CD4-positive, alpha-beta T cell treated with Interleukin-2 at 100 ng/mL for 4 hours (primary cell): ENCODE results near the gene SPEM1.

ENCODE experiments used
- DNase-seq: peaks from one replicate; pipeline ENCODE4 v3.0.0-alpha.2; 2020; ENCODE audit warnings: low spot score

SPEM1 gene

DNA sequence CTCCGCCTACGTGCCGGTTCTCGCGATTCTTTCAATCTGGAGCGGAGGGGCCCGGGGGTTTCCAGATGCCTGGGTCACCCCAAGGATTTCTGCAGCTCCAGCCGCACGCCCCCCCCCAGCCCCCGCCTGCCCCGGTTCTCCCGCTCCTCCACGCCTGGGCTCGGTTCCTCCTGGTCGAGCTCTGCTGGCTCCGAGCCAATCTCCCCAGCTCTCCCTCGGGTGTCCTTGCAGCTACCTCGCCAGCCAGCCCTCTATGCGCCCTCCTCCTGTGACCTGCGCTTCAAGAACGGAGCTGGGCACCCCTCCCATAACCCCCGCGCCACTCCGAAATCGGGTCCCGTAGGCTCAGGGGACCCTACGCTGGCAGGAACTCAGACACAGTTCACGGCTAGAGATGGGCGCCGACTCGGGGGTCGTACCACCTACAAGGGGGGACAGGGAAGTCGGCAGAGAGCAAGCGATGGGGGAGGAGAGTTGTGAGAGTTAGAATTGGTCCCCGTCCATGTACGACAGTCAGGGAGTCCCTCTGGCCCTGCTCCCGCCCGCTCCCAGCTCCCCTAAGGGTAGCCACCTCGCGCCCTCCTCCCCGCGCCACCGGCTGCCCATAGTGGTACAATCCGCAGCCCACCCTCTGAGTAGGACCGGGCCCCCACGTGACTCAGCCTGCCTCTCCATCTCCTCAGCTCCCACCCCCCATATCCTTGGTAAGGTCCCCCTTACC lies 20.1 kb downstream of the SPEM1 start:
- DNase-seq: no peak

DNA sequence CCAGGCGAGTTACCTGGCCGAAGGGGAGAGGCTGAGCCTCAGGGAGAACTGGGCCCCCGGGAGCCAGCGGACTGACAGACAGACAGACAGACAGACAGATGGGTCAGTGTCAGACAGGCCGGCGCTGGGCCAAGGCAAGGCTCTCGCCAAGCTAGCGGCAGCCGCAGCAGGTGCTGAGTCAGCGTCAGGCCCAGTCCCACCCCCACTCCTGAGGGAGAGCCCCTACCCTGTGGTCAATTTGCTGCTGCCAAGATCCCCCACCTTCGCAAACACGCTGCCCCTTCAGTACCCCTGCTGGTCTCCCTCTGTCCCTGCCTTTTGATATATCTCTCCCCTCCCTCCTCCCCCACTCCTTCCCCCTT lies 20.7 kb downstream of the SPEM1 start:
- DNase-seq: no peak

DNA sequence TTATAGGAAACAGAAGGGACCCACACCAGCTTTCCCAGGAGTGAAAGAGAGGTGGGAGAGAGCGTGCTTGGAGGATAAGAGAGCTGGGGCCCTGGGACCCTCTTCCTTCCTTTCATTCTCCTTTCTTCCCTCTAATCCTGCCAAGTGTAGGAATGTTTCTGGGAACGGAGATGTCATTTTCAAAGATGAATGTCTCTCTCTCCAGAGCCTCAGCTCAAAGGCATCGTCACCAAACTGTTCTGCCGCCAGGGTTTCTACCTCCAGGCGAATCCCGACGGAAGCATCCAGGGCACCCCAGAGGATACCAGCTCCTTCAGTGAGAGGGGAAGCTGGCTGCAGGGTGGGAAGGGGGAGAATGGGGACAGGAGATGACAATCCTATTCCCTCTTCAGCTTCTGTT lies 21.1 kb downstream of the SPEM1 start:
- no peak for DNase-seq

DNA sequence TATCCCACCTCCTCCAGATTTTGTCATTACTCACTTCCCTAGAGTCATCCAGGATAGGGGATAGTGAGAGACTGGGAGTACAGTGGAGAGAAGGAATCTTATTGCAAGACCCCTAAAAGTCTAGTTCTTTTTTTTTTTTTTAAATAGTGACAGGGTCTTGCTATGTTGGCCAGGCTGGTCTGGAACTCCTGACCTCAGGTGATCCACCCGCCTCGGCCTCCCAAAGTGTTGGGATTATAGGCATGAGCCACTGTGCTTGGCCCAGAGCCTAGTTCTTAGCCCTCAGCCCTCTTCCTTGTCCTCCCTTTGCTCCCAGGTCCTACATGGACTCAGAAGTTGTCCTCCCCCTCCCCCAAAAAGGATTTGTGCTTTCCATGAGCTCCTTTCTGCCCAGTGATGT lies 22.0 kb downstream of the SPEM1 start:
- DNase-seq: no peak

DNA sequence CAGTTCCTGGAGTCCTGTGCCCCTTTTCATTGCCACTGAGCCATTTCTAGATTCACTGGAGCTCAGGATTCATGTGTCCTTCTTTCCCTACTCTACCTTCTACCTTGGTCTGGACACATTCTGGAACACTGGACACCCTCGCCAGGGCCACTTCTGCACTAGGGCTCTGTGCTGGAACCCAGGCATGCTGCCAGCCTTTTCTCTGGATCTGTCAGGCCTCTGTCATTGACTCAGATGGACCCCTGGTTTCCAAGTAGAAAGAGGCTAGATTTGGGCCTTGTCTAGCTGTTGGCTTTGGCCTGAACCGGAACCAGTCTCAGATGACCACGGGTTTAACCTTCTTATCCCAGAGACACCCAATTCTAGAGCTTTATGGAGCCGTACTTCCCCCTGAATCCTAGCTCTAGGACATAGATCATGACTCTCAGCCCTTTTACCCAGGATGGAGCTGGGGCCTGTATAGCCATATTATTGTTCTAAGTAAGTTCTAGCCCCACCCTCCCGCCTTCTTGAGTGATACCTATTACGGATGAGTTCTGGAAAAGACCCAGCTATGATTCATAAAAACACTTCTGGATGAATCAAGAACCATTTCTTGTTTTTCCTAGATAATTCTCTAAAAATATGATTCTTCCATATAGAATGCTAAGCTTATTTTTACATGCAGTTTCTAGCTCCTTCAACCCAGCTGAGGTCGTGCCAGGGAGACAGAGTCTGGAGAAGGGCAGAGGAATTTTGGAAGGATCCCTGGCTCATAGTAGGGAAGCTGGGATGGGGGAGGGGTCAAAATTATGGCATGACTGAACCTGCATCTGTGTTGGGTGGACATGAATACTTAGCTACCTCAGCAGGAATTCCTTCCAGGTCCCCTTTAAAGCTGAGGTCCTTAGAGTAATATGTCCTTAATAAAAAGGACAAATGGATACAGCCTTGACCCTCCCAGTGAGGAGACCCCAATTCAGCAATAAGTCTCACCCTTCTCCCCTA lies 23.7 kb downstream of the SPEM1 start:
- DNase-seq: no peak

DNA sequence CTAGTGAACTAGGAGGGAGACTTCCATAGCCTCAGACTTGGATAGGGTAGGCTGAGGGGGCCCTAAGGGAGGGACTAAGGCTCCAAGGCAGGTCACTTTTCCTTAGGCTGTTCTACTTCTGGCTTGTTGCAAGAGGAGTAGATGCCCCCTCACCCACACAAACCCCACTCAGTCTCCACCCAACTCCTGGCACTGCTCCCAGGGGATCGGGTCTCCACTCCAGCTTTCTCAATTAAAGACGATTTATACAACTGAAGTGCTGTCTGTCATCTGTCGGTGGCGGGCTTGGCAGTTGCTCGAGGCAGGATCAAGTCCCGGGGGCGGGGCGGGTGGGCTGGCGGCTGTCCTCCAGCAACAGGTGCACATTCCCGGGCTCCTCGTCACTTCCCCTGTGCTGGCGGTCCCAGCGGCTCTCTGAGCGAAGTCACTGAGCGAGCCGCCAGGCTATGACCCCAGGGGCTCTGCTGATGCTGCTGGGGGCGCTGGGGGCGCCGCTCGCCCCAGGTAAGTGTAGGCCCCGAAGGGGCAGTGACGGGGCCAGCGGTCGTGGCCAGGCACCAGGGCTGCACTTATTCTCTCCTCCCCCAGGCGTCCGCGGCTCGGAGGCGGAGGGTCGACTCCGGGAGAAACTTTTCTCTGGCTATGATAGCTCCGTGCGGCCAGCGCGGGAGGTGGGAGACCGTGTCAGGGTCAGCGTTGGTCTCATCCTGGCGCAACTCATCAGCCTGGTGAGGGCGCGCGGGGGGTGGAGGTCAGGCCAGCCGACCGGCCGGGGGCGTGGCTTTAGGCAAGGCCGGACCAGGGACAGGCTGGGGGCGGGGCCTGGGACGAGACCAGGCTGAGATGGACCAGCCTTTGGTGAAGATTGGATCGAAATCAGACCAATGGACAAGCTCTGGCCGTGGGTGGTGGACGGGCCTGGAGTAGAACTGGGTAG lies 24.8 kb downstream of the SPEM1 start, which contains the start of gene CHRNB1:
TSS of gene CHRNB1 (plus strand) at position 380 of the 937 bp plus-strand sequence. CDS start at position 447, 67 bp downstream.
- no peak for DNase-seq

DNA sequence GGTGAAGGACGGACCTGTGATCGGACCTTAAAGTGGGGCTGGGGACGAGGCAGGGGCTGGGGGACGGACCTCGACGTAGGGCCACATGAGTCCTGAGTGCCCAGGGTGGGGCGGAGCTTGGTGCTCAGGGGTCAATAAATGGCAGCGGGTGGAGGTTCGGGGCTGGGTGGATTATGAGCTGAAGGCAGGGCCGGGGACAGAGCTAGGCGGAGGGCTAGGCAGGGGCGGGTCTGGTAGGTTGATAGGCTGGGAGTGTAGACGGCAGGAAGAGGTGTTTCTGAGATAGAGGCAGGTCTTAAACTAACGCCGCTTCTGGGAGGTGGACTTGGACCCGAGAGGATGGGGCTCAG lies 25.5 kb downstream of the SPEM1 start:
- DNase-seq: peak; percentile 30

DNA sequence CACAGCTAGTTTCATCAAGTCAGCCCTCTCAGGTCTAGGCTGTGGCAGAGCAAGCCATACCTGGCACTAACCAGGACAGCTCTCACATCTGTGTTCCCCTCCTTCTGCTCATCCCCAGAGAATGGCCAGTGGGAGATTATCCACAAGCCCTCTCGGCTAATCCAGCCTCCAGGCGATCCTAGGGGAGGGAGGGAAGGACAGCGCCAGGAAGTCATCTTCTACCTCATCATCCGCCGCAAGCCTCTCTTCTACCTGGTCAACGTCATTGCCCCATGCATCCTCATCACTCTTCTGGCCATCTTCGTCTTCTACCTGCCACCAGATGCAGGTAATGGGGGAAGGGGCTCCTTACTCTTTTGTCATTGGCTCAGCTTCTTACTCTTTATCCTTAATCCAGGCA lies 28.3 kb downstream of the SPEM1 start:
- DNase-seq: no peak

DNA sequence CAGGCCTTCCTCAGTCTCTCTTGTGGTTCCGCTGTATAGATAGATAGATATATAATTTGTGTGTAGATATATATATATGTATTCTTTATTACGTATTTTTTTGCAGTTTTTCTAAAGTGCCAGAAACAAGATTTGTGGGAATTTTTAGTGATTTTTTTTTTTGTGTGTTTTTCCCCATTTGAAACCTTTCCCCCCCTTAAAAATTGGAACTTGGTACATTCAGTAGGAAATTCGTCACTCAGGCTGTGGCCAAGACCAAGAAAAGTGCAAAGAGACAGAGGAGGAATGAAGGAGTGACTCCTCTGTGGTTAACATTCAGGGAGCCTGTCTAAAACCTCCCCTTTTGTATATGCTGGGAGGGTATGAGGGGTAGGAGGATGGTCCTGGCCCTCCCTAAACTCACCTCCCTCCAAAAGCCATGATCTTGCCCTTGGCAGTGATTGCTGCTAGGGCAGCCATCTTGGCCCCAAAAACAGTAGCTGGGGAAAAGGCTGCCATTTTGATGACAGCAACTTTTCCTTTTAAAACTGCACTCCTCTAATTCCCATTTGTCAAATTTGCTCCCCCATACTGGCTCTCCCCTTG lies 39.9 kb downstream of the SPEM1 start:
- DNase-seq: no peak

DNA sequence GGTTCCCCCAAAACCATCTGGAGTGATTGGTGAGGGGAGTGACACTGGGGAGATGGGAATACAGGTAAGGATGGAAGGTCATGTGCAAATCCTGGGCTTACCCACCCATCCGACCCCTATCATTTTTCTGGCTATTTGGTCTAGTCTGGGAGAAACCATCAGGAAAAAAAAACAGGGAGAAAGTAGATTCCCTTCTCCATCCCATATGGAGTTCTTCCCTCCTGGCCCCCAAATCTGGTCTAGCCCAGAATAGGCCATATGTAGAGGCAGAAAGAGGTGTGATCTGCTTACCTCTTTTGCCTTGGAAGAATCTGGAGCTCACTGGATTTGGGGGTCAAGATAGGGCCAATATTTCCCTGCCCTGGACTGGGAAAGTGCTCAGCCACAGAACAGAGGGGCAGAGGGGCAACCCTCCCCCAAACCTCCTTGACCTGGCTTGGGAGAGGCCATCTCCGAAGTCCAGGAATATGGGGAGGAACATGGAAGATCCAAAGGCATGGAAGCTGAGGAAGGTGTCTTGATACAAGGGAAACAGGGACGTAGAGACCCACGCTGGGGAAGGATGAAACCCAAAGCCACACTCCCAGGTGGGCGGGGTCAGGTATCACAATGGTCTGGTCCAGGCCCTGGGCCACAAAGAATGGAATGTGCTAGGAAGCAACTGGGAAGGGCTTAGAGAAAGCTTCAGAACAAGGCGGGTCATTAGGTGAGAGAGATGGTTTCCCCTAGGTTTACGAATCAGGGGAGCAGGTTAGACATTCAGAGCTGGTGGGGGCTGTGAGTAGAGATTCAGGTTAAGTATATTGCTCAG lies 40.9 kb downstream of the SPEM1 start:
- no peak for DNase-seq

DNA sequence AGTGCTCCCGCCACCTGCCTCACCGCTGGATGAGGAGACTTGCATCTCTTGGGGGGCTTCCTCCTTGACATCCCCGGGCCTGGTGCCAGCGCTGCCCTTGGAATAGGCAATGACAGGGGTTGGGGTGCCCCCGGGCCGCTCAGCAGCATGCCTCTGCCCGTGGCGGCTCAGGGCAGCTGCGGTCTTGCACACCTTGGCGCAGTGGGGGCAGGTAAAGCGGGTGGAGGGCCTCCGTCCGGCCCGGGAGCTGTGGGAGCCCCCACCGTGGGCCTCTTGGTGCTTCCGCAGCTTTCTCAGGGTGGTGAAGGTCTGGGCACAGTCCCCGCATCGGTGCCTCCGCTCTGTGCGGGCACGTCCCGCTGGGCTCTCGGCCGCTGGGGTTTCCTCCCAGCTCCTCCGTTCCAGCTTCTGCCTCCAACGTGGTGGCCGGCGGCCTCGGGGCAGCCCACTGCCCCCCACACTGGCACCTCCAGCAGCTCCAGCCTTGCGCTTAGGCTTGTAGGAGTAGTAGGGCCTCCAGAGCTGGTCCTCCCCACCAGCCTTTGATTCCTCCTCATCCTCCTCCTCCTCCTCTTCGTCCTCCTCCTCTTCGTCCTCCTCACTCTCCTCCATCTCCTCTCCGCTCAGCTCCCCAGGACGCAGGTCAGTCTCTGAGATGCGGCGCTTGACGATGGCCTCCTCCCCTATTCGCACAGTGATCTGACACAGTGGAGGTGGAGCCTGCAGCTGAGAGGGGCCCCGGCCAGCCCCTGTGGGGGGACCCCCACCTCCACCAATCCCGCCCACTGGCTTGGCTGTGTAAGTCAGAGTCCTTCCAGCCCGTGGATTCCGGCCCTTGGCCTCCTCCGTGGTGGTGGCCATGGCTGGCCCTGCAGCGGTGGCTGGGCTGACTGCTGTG lies 42.6 kb downstream of the SPEM1 start:
- DNase-seq: no peak

DNA sequence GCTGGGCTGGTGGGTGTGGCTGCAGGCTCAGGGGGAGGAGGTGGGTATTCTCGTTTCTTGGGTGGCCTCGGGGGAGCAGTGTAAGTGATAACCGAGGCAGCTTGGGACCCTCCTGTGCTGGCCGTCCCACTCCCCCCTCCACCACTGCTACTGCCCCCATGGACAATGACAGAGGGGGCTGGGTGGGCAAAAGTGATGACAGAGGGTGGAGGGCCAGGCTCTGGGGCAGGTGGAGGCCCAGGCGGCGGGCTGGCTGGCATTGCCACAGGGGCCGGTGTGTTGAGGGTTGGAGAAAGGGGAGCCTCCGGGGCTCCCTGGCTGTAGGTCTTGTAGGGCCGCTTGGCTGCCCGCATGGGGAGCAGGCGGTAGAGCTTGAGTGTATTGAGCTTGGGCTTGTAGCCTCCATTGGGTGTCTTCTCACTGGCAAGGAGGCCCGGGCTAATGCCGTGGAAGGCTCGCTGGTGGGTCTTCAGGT lies 43.3 kb downstream of the SPEM1 start:
- DNase-seq: no peak

DNA sequence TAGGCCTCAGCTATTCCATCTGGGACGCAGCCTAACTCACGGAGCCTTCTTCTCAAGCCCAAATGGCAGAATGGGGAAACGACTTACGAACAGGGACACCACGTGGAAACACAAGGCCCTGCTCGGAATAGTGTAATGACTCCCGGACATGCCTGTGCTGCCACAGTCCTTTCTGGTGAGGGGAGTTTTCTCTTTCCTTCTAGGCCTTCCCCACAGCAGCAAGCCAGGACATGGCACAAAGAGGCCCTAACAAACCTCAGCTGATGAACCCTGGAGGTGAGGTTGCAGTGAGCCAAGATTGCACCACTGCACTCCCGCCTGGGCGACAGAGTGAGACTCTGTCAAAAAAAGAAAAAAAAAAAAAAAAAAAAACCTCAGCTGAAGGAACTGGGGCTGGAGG lies 44.0 kb downstream of the SPEM1 start:
- DNase-seq: no peak

DNA sequence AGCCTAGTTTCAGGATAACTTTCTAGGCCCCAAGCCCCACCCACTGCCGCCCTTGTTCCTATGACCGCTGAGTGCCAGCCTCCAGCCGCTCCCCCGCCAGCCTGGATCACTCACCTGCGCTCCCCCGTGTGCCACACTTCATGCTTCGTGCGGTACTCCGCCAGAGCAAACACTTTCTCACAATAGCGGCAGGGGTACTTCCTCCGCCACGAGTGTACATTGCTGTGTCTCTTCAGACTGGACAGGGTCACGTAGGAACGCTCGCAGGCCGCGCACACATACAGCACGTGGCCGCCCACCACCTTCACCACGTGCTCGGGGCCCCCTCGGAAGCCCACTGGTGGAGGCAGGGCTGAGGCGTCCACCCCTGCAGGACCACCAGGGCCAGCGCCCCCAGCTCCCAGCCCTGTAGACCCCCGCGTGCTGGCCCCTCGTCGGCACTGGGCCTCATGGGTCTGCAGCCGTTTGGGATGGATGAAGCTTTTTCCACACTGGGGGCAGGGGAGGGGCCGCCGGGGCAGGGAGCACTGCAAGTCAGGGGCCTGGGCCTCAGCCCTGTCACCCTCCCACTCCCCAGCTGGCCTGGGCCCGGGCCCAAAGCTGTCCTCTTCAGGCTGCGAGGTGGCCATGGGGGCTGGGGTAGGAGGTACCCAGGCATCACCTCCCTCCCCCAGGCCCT lies 45.6 kb downstream of the SPEM1 start:
- no peak for DNase-seq

DNA sequence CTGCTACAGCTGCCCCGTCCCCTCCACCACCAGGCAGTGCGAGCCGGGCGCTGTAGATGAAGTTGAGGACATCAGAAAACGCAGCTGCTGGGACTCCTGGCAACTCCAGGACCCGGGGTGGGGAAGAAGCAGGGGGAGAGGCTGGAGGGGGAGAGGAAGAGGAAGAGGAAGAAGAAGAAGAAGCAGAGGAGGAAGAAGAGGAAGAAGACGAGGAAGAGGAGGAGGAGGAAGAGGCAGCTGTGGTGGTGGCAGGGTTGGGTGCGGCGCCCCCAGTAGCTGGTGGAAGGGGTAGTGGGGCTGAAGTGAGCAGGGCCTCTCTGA lies 46.2 kb downstream of the SPEM1 start:
- no peak for DNase-seq

DNA sequence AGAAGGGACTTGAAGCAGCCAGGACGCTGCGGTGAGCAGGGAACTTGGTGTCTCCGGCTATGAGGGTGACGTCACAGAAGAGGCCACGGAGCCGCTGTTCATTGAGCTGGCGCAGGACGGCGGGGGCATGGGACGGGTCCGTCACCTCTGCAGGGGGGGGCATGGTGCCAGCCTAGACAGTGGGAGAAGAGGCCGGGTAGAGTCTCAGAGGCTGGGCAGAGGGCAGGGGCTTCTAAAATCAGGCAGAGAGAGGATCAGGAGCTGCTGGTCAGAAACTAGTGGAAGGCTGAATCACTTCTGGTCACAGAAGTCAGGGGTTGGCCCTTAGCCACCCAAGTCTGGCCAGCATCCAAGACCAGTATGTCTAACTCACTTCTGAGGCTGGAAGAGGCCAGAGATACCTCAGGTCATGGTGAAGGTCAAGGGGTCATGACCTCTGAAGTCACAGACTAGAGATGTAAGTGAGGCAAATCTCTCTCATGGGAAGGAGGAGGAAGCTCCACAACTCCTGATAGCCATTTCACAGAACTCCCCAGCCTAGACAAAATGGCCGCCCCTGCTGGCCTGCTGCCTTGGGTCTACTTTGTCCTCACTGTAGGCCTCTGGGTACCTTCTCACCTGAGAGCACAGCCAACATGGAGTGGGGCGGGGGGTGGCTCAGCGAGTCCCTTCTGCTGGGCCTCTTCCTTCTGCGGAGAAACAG lies 46.7 kb downstream of the SPEM1 start:
- DNase-seq: no peak

DNA sequence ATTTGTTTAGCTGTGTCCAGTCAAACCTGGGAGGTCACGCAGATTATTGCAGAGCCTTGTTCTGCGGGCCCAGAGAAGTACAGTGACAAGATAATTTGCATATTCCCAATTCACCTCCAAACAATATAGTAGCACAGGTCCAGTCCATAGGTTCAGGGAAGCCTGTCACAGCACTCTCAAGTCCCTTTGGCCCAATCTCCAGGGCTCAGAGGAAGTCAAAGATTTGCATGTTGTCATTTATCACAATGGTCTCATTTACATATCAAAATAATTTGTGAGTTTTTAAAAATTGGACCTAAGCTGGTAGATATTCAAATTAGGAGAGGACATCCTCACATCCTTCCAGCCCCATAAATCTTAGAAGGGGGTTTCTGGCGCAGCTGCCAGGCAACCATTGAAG lies 47.4 kb downstream of the SPEM1 start:
- no peak for DNase-seq

DNA sequence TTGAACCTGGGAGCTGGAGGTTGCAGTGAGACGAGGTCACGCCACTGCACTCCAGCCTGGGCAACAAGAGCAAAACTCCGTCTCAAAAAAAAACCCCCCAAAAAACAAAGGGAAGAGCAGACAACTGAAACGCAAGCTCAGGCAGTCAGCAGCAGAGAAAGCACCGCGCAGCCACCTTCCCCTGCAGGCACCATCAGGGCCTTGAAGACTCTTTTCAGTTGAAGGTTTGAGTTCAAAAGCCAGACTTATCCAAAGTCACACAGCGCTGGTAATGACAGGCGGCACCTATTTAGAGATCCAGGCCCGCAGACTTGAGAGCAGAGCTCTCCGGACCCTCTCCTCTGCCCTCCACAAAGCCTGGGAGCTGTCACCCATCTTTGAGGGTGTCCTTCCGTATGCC lies 48.2 kb downstream of the SPEM1 start:
- DNase-seq: no peak
